ENCODE data around the gene AREL1.
"Not testable (repeated sequence)": the region's sequence is repeated elsewhere in the genome, so short reads cannot be mapped to it uniquely, and the experiment has no call there.

Gene AREL1

DNA sequence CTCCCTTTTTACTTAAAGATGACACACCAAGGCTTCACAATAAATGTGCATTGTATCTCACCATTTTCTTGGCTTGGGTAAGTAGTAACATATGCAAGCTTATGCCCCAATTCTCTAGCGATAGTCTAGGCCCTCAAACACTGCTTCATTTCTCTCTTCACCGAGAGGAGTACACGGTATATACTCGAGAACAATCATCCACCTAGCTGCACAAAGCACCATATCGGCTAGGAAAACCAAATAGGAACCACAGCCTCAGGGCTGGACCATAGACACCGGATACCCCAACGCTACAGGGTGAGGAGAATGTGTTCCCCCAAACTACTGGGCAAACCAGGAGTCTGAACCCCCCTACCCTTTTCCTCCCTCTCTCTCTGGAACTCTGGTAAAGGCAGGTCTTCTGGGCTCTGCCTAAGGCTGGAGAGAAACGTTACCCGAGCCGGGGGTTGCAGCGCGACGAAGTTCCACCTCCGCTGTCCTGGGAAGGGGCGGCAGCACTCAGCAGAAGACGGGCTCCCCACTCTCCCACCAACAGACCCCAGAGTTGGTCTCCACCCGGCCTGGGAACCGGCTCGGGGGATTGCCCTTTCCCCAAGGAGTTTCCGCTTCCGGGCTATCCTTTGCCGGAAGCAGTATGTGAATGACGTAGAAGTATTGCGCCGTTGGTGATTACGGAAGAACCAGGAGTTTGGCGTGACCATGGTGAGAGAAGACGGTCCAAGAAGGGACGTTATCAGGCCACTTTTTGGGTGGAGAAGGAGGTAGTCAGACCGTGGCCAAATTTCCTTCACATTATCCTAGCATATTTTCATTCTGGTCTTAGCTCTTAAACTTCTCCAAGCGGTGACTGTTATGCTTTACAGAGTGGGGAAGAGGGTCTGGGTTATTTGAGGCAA, at the start of gene AREL1, which contains the start of gene FCF1:
AREL1 (minus strand) TSS at position 582 of the 896 bp plus-strand sequence. CDS start 27,465 bp downstream, outside the sequence.
FCF1 (plus strand) TSS at position 646 of the 896 bp plus-strand sequence; CDS start at position 700, 54 bp downstream.
- DNase-seq (ENCODE audit: low read depth), result peak; percentile 55
- H3K4me3 ChIP-seq (ENCODE audit: low read depth, low read length), result peak within 1 kb of the TSS; percentile 87

DNA sequence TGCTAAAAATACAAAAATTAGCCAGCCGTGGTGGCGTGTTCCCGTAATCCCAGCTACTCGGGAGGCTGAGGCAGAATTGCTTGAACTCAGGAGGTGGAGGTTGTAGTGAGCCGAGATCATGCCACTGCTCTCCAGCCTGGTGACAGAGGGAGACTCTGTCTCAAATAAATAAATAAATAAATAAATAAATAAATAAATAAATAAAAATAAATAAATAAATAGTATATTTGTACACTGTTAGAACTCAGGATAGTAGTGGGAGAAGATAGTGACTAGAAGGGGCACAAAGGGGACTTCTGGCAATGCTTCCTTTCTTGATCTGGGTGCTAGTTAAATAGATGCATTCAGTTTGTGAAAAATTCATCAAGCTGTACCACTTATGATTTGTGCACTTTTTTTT, 45.6 kb upstream of the AREL1 start:
- H3K4me3 ChIP-seq (ENCODE audit: low read depth, low read length), result not testable (repeated sequence)

DNA sequence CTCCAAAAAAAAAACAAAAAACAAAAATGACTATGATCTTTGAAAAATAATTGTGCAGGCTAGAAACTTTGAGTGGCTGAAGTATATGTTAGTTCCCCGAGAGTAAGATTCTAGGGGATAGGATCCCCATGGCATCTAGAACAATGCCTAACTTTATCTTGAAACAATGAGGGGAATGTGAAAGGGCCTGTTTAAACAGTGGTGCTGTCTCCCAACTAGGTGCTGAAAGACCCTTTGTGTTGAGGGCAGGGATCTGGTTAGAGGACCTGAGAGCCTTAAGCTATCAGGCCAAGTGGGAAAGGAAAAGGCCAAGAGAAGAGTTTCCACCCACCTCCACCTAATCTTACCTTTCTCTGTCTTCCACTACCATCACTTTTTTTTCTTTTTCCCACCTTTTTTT, 43.4 kb upstream of the AREL1 start:
- no peak for DNase-seq (ENCODE audit: low read depth)
- H3K4me3 ChIP-seq (ENCODE audit: low read depth, low read length), result no peak overlapping the region

More for the DNA sequence above, 45.6 kb upstream of the AREL1 start:
- not testable (repeated sequence) for DNase-seq (ENCODE audit: low read depth)

DNA sequence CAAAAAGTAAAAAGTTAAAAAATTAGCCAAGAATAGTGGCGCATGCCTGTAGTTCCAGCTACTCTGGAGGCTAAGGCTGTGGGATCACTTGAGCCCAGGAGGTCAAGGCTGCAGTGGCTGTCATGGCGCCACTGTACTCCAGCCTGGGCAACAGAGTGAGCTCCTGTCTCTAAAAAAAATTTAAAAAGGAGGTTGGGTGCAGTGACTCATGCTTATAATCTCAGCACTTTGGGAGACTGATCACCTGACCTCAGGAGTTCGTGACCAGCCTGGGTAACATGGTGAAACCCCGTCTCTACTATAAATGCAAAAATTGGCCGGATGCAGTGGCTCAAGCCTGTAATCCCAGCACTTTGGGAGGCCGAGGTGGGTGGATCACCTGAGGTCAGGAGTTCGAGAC, 42.0 kb upstream of the AREL1 start:
- H3K4me3 ChIP-seq (ENCODE audit: low read depth, low read length), result no peak overlapping the region
- no peak for DNase-seq (ENCODE audit: low read depth)

DNA sequence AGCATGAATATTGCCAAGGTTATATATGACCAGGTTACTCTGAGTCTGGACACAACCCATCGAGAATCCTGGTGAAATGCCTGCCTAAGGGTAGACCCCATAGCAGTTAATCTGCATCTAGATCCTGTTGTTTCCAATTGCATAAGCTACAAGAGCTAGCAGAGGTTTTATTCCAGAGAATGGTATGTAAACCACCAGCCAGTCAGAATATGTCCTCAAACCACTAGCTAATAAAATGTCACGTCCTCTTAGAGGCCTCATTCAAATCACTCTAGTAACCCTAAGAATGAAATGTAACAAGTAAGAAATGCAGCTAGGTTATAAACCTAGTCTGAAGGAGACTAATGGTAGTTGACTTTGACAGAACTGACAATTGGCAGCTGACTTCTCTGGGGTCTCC, 41.3 kb upstream of the AREL1 start:
- H3K4me3 ChIP-seq (ENCODE audit: low read depth, low read length), result no peak overlapping the region
- DNase-seq (ENCODE audit: low read depth), result no peak

DNA sequence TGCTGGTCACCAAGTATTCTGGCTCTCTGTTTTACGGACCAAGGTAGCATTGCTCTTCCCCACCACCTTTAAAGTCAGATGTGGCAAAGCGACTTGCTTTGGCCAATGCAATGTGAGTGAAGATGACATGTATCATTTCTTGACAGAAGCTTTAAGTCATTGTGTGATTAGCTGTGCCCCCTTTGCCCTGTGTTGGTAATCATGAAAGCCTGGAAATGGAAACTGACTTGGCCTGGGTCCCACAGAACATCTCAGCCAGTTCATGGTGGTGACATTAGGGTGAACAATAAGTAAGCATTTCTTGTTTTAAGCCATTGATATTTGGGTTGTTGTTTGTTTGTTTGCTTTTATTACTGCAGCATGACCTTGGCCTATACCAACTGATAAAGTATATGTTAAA, 34.4 kb upstream of the AREL1 start:
- DNase-seq (ENCODE audit: low read depth), result no peak

DNA sequence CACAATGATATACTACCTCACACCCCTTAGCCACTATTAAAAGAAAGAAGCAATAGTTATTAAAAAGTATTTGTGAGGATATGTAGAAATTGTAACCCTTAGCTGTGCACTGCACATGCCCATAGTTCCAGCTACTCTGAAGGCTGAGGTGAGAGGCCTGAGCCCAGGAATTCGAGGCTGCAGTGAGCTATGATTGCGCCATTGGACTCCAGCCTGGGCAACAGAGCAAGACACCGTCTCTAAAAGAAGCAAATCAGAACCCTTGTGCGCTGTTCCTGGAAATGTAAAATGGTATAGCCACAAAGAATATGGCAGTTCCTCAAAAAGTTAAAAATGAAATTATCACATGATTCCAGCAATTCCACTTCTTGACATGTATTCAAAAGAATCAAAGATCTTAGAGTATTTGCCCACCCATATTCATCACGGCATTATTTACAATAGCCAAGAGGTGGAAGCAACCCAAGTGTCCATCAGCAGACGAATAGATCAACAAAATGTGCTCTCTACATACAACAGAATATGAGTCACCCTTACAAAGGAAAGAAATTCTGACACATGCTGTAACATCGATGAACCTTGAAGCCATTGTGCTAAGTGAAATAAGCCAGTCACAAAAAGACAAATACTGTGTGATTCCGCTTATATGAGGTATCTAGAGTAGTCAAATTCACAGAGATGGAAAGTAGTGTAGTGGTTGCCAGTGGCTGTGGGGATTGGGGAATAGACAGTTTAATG, 26.6 kb upstream of the AREL1 start:
- no peak for DNase-seq (ENCODE audit: low read depth)

More for the DNA sequence above, 34.4 kb upstream of the AREL1 start:
- H3K4me3 ChIP-seq (ENCODE audit: low read depth, low read length), result no peak overlapping the region

GRCh38 chr14:74737753-74738325, 25.0 kb upstream of the AREL1 start:
- H3K4me3 ChIP-seq (ENCODE audit: low read depth, low read length), result no peak overlapping the region
- no peak for DNase-seq (ENCODE audit: low read depth)

More for the DNA sequence above, 26.6 kb upstream of the AREL1 start:
- H3K4me3 ChIP-seq (ENCODE audit: low read depth, low read length), result no peak overlapping the region

- DNase-seq (ENCODE audit: low read depth), result no peak
- no peak overlapping the region for H3K4me3 ChIP-seq (ENCODE audit: low read depth, low read length)
Observed at GRCh38 chr14:74735125-74735524, 22.2 kb upstream of the AREL1 start.

DNA sequence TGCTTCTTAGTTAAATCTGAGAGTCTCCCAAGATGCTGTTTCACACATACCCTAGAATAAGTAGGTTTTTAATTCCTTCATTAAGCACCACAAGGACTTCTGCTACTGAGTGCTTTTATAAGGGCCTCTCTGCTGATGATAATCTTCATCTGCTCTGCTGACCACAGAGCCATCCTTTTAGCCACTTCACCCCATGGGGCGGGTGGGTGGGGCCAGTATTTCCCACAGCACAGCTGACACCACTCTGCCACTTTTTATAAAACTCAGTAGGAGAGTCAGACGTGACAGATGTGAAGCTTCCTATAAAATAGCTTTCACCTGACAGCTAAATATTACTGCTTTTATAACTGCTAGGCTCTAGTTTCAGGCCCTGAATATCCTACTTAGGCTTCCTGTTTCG, 20.3 kb upstream of the AREL1 start:
- no peak overlapping the region for H3K4me3 ChIP-seq (ENCODE audit: low read depth, low read length)
- DNase-seq (ENCODE audit: low read depth), result no peak

DNA sequence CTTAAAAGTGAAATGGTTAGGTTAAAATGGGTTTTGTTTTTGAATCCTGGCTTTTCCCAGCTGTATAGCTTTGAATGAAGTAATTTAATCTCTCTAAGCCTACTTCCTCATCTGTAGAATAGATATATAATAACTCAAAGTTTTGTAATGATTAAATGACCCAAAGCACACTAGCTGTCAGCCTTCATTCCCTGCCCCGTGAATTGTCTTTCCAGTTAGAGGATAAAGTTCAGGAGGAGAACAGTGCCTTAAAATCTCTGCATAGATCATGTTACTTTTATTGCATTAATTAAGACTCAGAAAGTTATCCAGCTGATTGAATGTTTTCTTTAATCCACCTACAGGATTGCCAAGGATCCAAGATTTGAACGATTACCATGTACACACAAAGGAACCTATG, 19.5 kb upstream of the AREL1 start:
- no peak for DNase-seq (ENCODE audit: low read depth)
- H3K4me3 ChIP-seq (ENCODE audit: low read depth, low read length), result no peak overlapping the region

- no peak for DNase-seq (ENCODE audit: low read depth)
- H3K4me3 ChIP-seq (ENCODE audit: low read depth, low read length), result no peak overlapping the region
Observed at GRCh38 chr14:74723134-74723533, 10.3 kb upstream of the AREL1 start.

- peak; percentile 17 for DNase-seq (ENCODE audit: low read depth)
- no peak overlapping the region for H3K4me3 ChIP-seq (ENCODE audit: low read depth, low read length)
Observed at GRCh38 chr14:74720526-74720925, 7.6 kb upstream of the AREL1 start.

DNA sequence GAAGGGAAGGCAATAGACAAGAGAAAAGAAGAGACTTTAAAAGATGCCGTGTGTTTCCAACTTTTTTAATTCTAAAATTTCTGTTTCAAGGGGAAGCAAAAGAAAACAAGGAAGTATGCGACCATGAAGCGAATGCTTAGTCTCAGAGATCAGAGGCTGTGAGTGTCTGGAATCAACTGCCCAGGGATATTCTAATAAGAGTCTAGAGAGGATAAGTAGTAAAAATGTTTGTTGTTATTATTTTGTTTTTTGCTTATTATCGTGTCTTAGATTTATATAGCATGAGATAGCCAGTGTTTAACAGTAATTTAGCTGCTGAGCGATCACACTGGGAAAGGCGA, 485 bp upstream of the AREL1 start:
- no peak for DNase-seq (ENCODE audit: low read depth)
- H3K4me3 ChIP-seq (ENCODE audit: low read depth, low read length), result peak overlapping the region; percentile 87

DNA sequence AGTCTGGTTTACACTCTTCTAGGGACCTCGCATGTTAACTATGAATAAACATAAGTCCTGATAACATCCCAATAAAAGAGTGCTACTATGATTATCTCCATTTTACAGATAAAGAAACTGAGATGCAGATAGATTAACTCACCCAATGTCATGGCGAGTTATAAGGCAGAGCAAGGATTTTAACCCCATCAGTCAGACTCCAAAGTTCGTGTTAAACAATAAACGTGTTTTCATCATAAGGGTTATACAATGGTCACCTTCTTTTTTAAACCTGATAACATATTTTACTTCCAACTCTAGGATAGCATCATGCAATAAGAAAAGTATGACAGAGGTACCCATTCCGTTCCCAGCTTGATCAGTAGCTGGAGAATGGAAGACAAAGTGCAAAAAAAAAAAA, 1.2 kb downstream of the AREL1 start:
- no peak for DNase-seq (ENCODE audit: low read depth)
- H3K4me3 ChIP-seq (ENCODE audit: low read depth, low read length), result no peak overlapping the region

GRCh38 chr14:74710480-74710879, 2.4 kb downstream of the AREL1 start:
- no peak overlapping the region for H3K4me3 ChIP-seq (ENCODE audit: low read depth, low read length)
- DNase-seq (ENCODE audit: low read depth), result no peak

- no peak for DNase-seq (ENCODE audit: low read depth)
- H3K4me3 ChIP-seq (ENCODE audit: low read depth, low read length), result no peak overlapping the region
Observed at GRCh38 chr14:74705613-74706500, 7.0 kb downstream of the AREL1 start.

- DNase-seq (ENCODE audit: low read depth), result no peak
Observed at GRCh38 chr14:74704656-74705055, 8.2 kb downstream of the AREL1 start.

GRCh38 chr14:74703043-74703442, 9.8 kb downstream of the AREL1 start:
- DNase-seq (ENCODE audit: low read depth), result no peak
- no peak overlapping the region for H3K4me3 ChIP-seq (ENCODE audit: low read depth, low read length)

More at GRCh38 chr14:74704656-74705055, 8.2 kb downstream of the AREL1 start:
- H3K4me3 ChIP-seq (ENCODE audit: low read depth, low read length), result no peak overlapping the region

Measured in skeletal muscle cell (primary cell).